Fibroblast of lung (primary cell): ENCODE data around the gene GNAZ. TPM values are rescaled to one million over a fixed set of nuclear protein-coding genes. Genes with fewer than 3 reads are reported as not detected.

Experiments used
- DNase-seq, 2 donors: peaks; one replicate each; pipeline versions ENCODE4 v3.0.0 to v3.0.0-alpha.2; 2010; ENCODE audit warnings: low read depth in 2 of 2
- H2AFZ ChIP-seq: 2 replicates; pipeline ENCODE4 v1.5.1; 2012; ENCODE audit warnings: low read length, control low read depth, inconsistent platforms
- H3K27ac ChIP-seq: 2 replicates; pipeline ENCODE4 v1.5.1; 2011; ENCODE audit warnings: low read length, control low read depth; ENCODE audit not compliant: insufficient read depth
- H3K27me3 ChIP-seq: 2 replicates; pipeline ENCODE4 v1.5.1; 2011; ENCODE audit warnings: mild to moderate bottlenecking, low read length; ENCODE audit not compliant: control insufficient read depth, insufficient read depth
- H3K36me3 ChIP-seq: 2 replicates; pipeline ENCODE4 v1.5.1; 2011; ENCODE audit warnings: low read length; ENCODE audit not compliant: control insufficient read depth, insufficient read depth
- H3K4me1 ChIP-seq: 2 replicates; pipeline ENCODE4 v1.5.1; 2011; ENCODE audit warnings: low read length; ENCODE audit not compliant: control insufficient read depth, insufficient read depth; ENCODE audit errors: extremely low read depth
- H3K4me2 ChIP-seq: 2 replicates; pipeline ENCODE4 v1.5.1; 2011; ENCODE audit warnings: low read length, control low read depth; ENCODE audit not compliant: insufficient read depth; ENCODE audit errors: extremely low read depth
- H3K4me3 ChIP-seq, 4 experiments: fragments of 200-600 bp in 1 of 4; sonication (generic) in 1 of 4; replicated peaks in 1 of 4; 2 replicates each; pipeline ENCODE4 v1.5.1; 2011 to 2016; ENCODE audit warnings: low read length in 4 of 4, low read depth in 3 of 4, mild to moderate bottlenecking in 3 of 4, control low read depth in 2 of 4, inconsistent platforms in 1 of 4, mixed read lengths in 1 of 4; ENCODE audit not compliant: insufficient read depth in 1 of 4; ENCODE audit errors: control extremely low read depth in 1 of 4
- H3K79me2 ChIP-seq: 2 replicates; pipeline ENCODE4 v1.5.1; 2012; ENCODE audit warnings: mild to moderate bottlenecking, low read length, inconsistent platforms; ENCODE audit not compliant: control insufficient read depth, insufficient read depth
- H3K9ac ChIP-seq: 2 replicates; pipeline ENCODE4 v1.5.1; 2011; ENCODE audit warnings: mild to moderate bottlenecking, low read length, control low read depth; ENCODE audit not compliant: insufficient read depth
- H3K9me3 ChIP-seq: 2 replicates; pipeline ENCODE4 v1.5.1; 2012; ENCODE audit warnings: low read depth, low read length; ENCODE audit not compliant: control insufficient read depth, insufficient read depth
- H4K20me1 ChIP-seq: 2 replicates; pipeline ENCODE4 v1.5.1; 2011; ENCODE audit warnings: low read length; ENCODE audit not compliant: control insufficient read depth, insufficient read depth; ENCODE audit errors: extremely low read depth
- EZH2 ChIP-seq: IDR thresholded peaks from 2 replicates; pipeline ENCODE4 v1.5.1; 2012; ENCODE audit warnings: low read length, control low read depth, mild to moderate bottlenecking; ENCODE audit errors: missing control alignments
- polyA plus RNA-seq, 2 donors: library from polyadenylated mRNA; depleted of rRNA in 1 of 2; stranded (reverse) in 1 of 2; unstranded in 1 of 2; fragments of >200 nt; gene quantifications; 2 replicates each; pipeline ENCODE4 v1.2.1, GENCODE V29; 2011 to 2012; ENCODE audit warnings: missing spikeins in 1 of 2
- total RNA-seq: library from RNA; depleted of rRNA; stranded (reverse); fragments of >200 nt; gene quantifications from 2 replicates; pipeline ENCODE4 v1.2.1, GENCODE V29; 2014
- TF ChIP-seq, protein P1 (sequence below), 2 donors: IDR thresholded peaks in 1 of 2; conservative IDR thresholded peaks in 1 of 2; 1 replicate in 1 of 2; 2 replicates in 1 of 2; pipeline ENCODE4 v1.5.1; 2011 to 2012; ENCODE audit warnings: low read length in 2 of 2, control low read depth in 1 of 2, inconsistent platforms in 1 of 2, low read depth in 1 of 2, mild to moderate bottlenecking in 1 of 2

GNAZ gene
- total and polyA plus RNA-seq, 2 donors (not counting 1 experiment from before 2014, with no cell fraction given), result 0.22 to 1.7 TPM

DNA sequence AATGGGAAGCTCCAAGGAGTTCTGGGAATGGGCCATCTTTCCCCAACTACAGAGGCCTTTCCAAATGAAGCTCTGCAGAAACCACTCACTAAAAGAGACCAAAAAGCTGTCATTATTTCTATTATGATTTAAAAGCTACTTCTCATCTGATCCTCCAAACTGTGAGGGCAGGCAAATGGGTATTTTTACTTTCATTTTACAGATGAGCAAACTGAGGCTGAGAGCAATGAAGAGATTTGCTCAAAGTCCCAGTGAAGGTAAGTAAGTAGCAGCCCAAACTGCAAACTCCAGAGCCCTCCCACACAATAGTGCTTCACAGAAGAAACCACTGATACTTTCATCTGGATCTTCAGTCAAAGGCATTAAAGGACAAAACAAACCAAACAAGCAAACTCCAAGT, 70.1 kb downstream of the GNAZ start:
- Histone ChIP-seq H3K9ac (no peak overlapping the region), H3K4me3 (no peak overlapping the region), H2AFZ (no peak overlapping the region), H3K27me3 (no peaks in the 10 kb centered on the region), H3K9me3 (no peaks in the 10 kb centered on the region), H3K36me3 (no peaks in the 10 kb centered on the region), H3K4me2 (no peak overlapping the region), H3K27ac (no peak overlapping the region), H3K79me2 (no peaks in the 10 kb centered on the region), H4K20me1 (no peaks in the 10 kb centered on the region), H3K4me1 (no peaks in the 10 kb centered on the region)
- TF ChIP-seq, protein P1, sequence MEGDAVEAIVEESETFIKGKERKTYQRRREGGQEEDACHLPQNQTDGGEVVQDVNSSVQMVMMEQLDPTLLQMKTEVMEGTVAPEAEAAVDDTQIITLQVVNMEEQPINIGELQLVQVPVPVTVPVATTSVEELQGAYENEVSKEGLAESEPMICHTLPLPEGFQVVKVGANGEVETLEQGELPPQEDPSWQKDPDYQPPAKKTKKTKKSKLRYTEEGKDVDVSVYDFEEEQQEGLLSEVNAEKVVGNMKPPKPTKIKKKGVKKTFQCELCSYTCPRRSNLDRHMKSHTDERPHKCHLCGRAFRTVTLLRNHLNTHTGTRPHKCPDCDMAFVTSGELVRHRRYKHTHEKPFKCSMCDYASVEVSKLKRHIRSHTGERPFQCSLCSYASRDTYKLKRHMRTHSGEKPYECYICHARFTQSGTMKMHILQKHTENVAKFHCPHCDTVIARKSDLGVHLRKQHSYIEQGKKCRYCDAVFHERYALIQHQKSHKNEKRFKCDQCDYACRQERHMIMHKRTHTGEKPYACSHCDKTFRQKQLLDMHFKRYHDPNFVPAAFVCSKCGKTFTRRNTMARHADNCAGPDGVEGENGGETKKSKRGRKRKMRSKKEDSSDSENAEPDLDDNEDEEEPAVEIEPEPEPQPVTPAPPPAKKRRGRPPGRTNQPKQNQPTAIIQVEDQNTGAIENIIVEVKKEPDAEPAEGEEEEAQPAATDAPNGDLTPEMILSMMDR (conservative IDR thresholded peaks at IDR 0.05 in 1 of 2, IDR thresholded peaks at IDR 0.05 in 1 of 2; ENCODE audit: low read depth in 1 of 2, low read length in 2 of 2), result no peak
- no peak for TF ChIP-seq EZH2
- DNase-seq, result no peak

DNA sequence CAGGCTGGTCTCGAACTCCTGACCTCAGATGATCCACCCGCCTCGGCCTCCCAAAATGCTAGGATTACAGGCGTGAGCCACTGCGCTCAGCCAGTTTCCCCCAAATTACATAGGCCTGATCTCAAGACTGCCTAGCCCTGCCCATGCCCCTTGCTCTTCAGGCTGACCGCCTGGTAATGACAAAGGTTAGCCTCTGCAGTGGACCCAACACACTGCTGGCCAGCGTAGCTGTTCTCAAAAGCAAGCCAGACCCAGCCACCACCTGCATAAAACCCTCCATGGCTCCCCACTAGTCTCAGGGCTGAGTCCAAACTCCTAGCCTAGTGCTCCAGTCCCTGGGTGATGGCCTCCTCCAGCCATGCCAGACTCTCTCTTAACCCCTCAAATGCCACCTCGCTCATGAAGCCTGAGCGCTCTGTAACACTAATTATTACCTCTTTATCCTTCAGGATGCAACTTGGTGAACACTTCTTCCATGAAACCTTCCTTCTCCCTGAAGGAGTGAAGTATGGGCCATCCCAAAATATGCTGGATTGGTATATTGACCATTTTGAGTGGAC, 72.3 kb downstream of the GNAZ start:
- TF ChIP-seq, protein P1 (conservative IDR thresholded peaks at IDR 0.05 in 1 of 2, IDR thresholded peaks at IDR 0.05 in 1 of 2; ENCODE audit: low read depth in 1 of 2, low read length in 2 of 2), result no peak
- DNase-seq, result no peak
- no peaks in the 10 kb centered on the region for H3K36me3 ChIP-seq
- H2AFZ ChIP-seq, result no peak overlapping the region
- H3K79me2 ChIP-seq, result no peaks in the 10 kb centered on the region
- no peak overlapping the region for H3K4me2 ChIP-seq
- peak overlapping the region; percentile 69 for H3K27ac ChIP-seq
- no peaks in the 10 kb centered on the region for H3K9me3 ChIP-seq
- no peaks in the 10 kb centered on the region for H3K27me3 ChIP-seq
- H3K9ac ChIP-seq, result no peak overlapping the region
- no peaks in the 10 kb centered on the region for H4K20me1 ChIP-seq
- H3K4me3 ChIP-seq, result no peak overlapping the region
- peaks cover 4% of the 10 kb centered on the region for H3K4me1 ChIP-seq

DNA sequence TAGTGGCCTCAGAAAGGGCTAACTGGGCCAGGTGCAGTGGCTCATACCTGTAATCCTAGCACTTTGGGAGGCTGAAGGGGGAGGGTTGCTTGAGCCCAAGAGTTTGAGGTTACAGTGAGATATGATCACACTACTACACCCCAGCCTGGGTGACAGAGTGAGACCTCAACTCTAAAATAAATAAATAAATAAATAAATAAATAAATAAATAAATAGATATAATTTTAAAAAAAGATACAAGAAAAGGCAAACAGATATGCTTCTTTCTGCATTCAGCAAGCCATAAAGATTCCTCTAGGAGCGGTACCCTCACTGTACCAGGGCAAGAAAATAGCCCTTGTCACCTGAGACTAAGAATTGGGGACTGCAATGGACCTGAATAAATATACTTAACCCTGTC, 72.8 kb downstream of the GNAZ start:
- Histone ChIP-seq H3K4me2 (no peak overlapping the region), H3K9ac (no peak overlapping the region), H4K20me1 (no peaks in the 10 kb centered on the region), H3K27ac (no peak overlapping the region), H3K36me3 (no peaks in the 10 kb centered on the region), H3K79me2 (no peaks in the 10 kb centered on the region), H2AFZ (no peak overlapping the region), H3K9me3 (no peaks in the 10 kb centered on the region), H3K4me3 (no peak overlapping the region), H3K27me3 (no peaks in the 10 kb centered on the region), H3K4me1 (peaks cover 4% of the 10 kb centered on the region)
- TF ChIP-seq EZH2, result no peak
- TF ChIP-seq, protein P1 (conservative IDR thresholded peaks at IDR 0.05 in 1 of 2, IDR thresholded peaks at IDR 0.05 in 1 of 2; ENCODE audit: low read depth in 1 of 2, low read length in 2 of 2), result no peak
- no peak for DNase-seq
